Body of pancreas (tissue), 4 donors: Measurements from ENCODE around the gene DDHD1.

Experiments
- CTCF ChIP-seq, 7 experiments: fragments of 450-650 bp in 4 of 7; fragments of 200-600 bp in 3 of 7; sonication (generic) in 3 of 7; IDR thresholded peaks; one replicate each; pipeline ENCODE4 v1.5.1; 2016 to 2019; ENCODE audit warnings: antibody characterized with exemption in 7 of 7
- POLR2A ChIP-seq, 3 donors: fragments of 450-650 bp; IDR thresholded peaks; one replicate each; pipeline ENCODE4 v1.6.1; 2016; ENCODE audit warnings: antibody characterized with exemption in 3 of 3, mild to moderate bottlenecking in 2 of 3

DNA sequence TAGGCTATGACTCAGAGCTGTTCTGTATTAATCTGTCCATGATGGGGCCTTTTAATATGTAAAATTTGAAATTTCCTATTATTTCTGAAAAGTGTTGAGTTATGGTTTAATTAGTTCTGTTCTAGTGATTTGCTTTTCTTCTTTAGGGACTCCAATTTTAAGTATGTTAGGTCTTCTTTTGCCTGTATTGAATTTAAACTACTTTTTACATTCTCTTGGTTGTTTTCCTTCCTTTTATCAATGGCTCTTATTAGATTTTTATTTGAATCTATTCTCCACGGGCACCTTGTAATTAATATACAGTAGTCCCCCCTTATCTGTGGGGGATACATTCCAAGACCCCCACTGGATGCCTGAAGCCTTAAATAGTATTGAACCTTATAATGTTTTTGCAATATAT is 46.4 kb downstream of the DDHD1 start:
- TF ChIP-seq CTCF (IDR thresholded peaks at IDR 0.05) (no peak), POLR2A (IDR thresholded peaks at IDR 0.05) (no peak)
